Measurements from ENCODE around the gene CNTFR. TPM values are rescaled to one million over a fixed set of nuclear protein-coding genes. Genes with fewer than 3 reads are reported as not detected.
A peak's percentile ranks its signal among the peaks of the same experiment; 100 is the strongest.

CNTFR gene
- total RNA-seq, 4 donors from 2014 or later, result 19.7 to 146 (median 118) TPM

GRCh38 chr9:34582787-34583186 is 6.7 kb downstream of the CNTFR start:
- Histone ChIP-seq H3K27ac (no peak overlapping the region), H3K4me3 (no peak overlapping the region), H3K36me3 (no peaks in the 10 kb centered on the region), H3K4me1 (peaks cover 17 to 64% of the 10 kb centered on the region in 2 donors), H3K9me3 (no peaks in the 10 kb centered on the region), H3K27me3 (no peaks in the 10 kb centered on the region)
- TF ChIP-seq POLR2A (IDR thresholded peaks at IDR 0.05) (no peak), CTCF (IDR thresholded peaks at IDR 0.05 in 4 of 5, conservative IDR thresholded peaks at IDR 0.05 in 1 of 5) (no peak)
- DNase-seq (no peak), ATAC-seq (no peak)
- in situ Hi-C loops (cut with MboI; ENCODE audit: low sequenced_read_pairs in 4 of 4) (no loop called here), intact Hi-C loops (cut with DNase I; ENCODE audit: low total_unique reads) (no loop called here)

GRCh38 chr9:34581318-34581717 is 8.2 kb downstream of the CNTFR start:
- DNase-seq (no peak), ATAC-seq (no peak)
- Histone ChIP-seq H3K4me1 (peaks cover 17 to 56% of the 10 kb centered on the region in 2 donors), H3K27me3 (no peaks in the 10 kb centered on the region), H3K4me3 (no peak overlapping the region), H3K36me3 (no peaks in the 10 kb centered on the region), H3K27ac (no peak overlapping the region), H3K9me3 (no peaks in the 10 kb centered on the region)
- in situ Hi-C loops (cut with MboI; ENCODE audit: low sequenced_read_pairs in 4 of 4) (no loop called here), intact Hi-C loops (cut with DNase I; ENCODE audit: low total_unique reads) (no loop called here)
- no peak for TF ChIP-seq CTCF (IDR thresholded peaks at IDR 0.05 in 4 of 5, conservative IDR thresholded peaks at IDR 0.05 in 1 of 5)
- no peak for TF ChIP-seq POLR2A (IDR thresholded peaks at IDR 0.05)

- no peaks in the 10 kb centered on the region for H3K36me3 ChIP-seq
- no peak for DNase-seq
- TF ChIP-seq CTCF (IDR thresholded peaks at IDR 0.05 in 4 of 5, conservative IDR thresholded peaks at IDR 0.05 in 1 of 5) (no peak), POLR2A (IDR thresholded peaks at IDR 0.05) (no peak)
- H3K4me3 ChIP-seq, result no peak overlapping the region
- no peaks in the 10 kb centered on the region for H3K9me3 ChIP-seq
- H3K4me1 ChIP-seq, result peaks cover 15 to 47% of the 10 kb centered on the region in 2 donors
- intact Hi-C loops (cut with DNase I; ENCODE audit: low total_unique reads), result no loop called here
- H3K27ac ChIP-seq, result peak overlapping the region in 1 of 4 donors; percentile 20
- no peak for ATAC-seq
- no peaks in the 10 kb centered on the region for H3K27me3 ChIP-seq
- in situ Hi-C loops (cut with MboI; ENCODE audit: low sequenced_read_pairs in 4 of 4), result no loop called here
These were observed 9.2 kb downstream of the CNTFR start for GRCh38 chr9:34580358-34580757.

GRCh38 chr9:34579808-34580163 is 9.7 kb downstream of the CNTFR start:
- Histone ChIP-seq H3K27me3 (no peaks in the 10 kb centered on the region), H3K36me3 (no peaks in the 10 kb centered on the region), H3K27ac (no peak overlapping the region), H3K9me3 (no peaks in the 10 kb centered on the region), H3K4me1 (peaks cover 13 to 41% of the 10 kb centered on the region in 2 donors), H3K4me3 (no peak overlapping the region)
- ATAC-seq (no peak), DNase-seq (no peak)
- TF ChIP-seq POLR2A (IDR thresholded peaks at IDR 0.05) (no peak), CTCF (IDR thresholded peaks at IDR 0.05 in 4 of 5, conservative IDR thresholded peaks at IDR 0.05 in 1 of 5) (no peak)
- intact Hi-C loops (cut with DNase I; ENCODE audit: low total_unique reads) (no loop called here), in situ Hi-C loops (cut with MboI; ENCODE audit: low sequenced_read_pairs in 4 of 4) (no loop called here)

GRCh38 chr9:34579104-34579807 is 10.3 kb downstream of the CNTFR start:
- TF ChIP-seq CTCF (IDR thresholded peaks at IDR 0.05 in 4 of 5, conservative IDR thresholded peaks at IDR 0.05 in 1 of 5), result no peak
- TF ChIP-seq POLR2A (IDR thresholded peaks at IDR 0.05), result no peak
- Histone ChIP-seq H3K9me3 (no peaks in the 10 kb centered on the region), H3K27ac (no peak overlapping the region), H3K4me3 (no peak overlapping the region), H3K4me1 (peaks cover 11 to 36% of the 10 kb centered on the region in 2 donors), H3K36me3 (no peaks in the 10 kb centered on the region), H3K27me3 (no peaks in the 10 kb centered on the region)
- DNase-seq (no peak), ATAC-seq (no peak)
- intact Hi-C loops (cut with DNase I; ENCODE audit: low total_unique reads) (no loop called here), in situ Hi-C loops (cut with MboI; ENCODE audit: low sequenced_read_pairs in 4 of 4) (no loop called here)
